ENCODE data around the gene PHETA2. TPM values are rescaled to one million over a fixed set of nuclear protein-coding genes. Genes with fewer than 3 reads are reported as not detected.
A peak's percentile ranks its signal among the peaks of the same experiment; 100 is the strongest.

The PHETA2 gene
- total and polyA plus RNA-seq, 2 of the 13 experiments (the other 11 are each of a cell fraction or from before 2014, with no cell fraction given) = 0.07 TPM; not detected in 1

GRCh38 chr22:42079319-42080251 is 5.5 kb downstream of the PHETA2 start, which contains the start of gene SMDT1 (continued):
- TF ChIP-seq MAFK (conservative IDR thresholded peaks at IDR 0.05 in 1 of 2, IDR thresholded peaks at IDR 0.05 in 1 of 2; ENCODE audit: low read length in 2 of 2) (no peak), CEBPG (CRISPR knock-in tag; IDR thresholded peaks at IDR 0.05) (no peak), CHCHD3 (CRISPR knock-in tag; IDR thresholded peaks at IDR 0.05) (no peak), KDM4B (CRISPR knock-in tag; IDR thresholded peaks at IDR 0.05) (peak; percentile 75; the same call in 1 of the 2 replicates), ZFAT (CRISPR knock-in tag; conservative IDR thresholded peaks at IDR 0.05) (peak; percentile 64; the same call in 1 of the 2 replicates), ZNF276 (CRISPR knock-in tag; IDR thresholded peaks at IDR 0.05; ENCODE audit: low read depth) (0 out of 2 replicates have a peak, but pooled peaks have one; percentile 4), NFKBIZ (CRISPR knock-in tag; IDR thresholded peaks at IDR 0.05) (0 out of 2 replicates have a peak, but pooled peaks have one; percentile 44), RBM22 (optimal IDR thresholded peaks at IDR 0.05; ENCODE audit: low read length) (peak; percentile 42), CREM (IDR thresholded peaks at IDR 0.05) (peak; percentile 53), CREM (CRISPR knock-in tag; IDR thresholded peaks at IDR 0.05) (no peak), ZNF644 (CRISPR knock-in tag; IDR thresholded peaks at IDR 0.05; ENCODE audit: low read depth) (no peak), ETV6 (CRISPR knock-in tag; conservative IDR thresholded peaks at IDR 0.05) (peak; percentile 28; the same call in 1 of the 2 replicates), PPARG (CRISPR knock-in tag; conservative IDR thresholded peaks at IDR 0.05) (no peak), SUZ12 (IDR thresholded peaks at IDR 0.05; ENCODE audit: low read depth, low read length) (no peak), ZNF720 (CRISPR knock-in tag; IDR thresholded peaks at IDR 0.05) (no peak), ATRX (CRISPR knock-in tag; IDR thresholded peaks at IDR 0.05; ENCODE audit: borderline replicate concordance) (no peak), ELF1 (CRISPR knock-in tag; IDR thresholded peaks at IDR 0.05) (no peak; the same call in 1 of the 2 replicates), MEIS2 (CRISPR knock-in tag; IDR thresholded peaks at IDR 0.05) (peak; percentile 35; the same call in 1 of the 2 replicates), NR2C2 (CRISPR knock-in tag; IDR thresholded peaks at IDR 0.05; ENCODE audit: borderline replicate concordance) (peak; percentile 55), MXI1 (IDR thresholded peaks at IDR 0.05; ENCODE audit: borderline replicate concordance, low read depth, low read length) (peak; percentile 88; the same call in 1 of the 3 replicates), MED13 (CRISPR knock-in tag; IDR thresholded peaks at IDR 0.05) (peak; percentile 39; the same call in 1 of the 2 replicates), FOXO4 (CRISPR knock-in tag; conservative IDR thresholded peaks at IDR 0.05) (no peak)
- TF ChIP-seq, protein P1, sequence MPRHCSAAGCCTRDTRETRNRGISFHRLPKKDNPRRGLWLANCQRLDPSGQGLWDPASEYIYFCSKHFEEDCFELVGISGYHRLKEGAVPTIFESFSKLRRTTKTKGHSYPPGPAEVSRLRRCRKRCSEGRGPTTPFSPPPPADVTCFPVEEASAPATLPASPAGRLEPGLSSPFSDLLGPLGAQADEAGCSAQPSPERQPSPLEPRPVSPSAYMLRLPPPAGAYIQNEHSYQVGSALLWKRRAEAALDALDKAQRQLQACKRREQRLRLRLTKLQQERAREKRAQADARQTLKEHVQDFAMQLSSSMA (CRISPR knock-in tag; IDR thresholded peaks at IDR 0.05) = 0 out of 2 replicates have a peak, but pooled peaks have one; percentile 57
- TF ChIP-seq, protein P2, sequence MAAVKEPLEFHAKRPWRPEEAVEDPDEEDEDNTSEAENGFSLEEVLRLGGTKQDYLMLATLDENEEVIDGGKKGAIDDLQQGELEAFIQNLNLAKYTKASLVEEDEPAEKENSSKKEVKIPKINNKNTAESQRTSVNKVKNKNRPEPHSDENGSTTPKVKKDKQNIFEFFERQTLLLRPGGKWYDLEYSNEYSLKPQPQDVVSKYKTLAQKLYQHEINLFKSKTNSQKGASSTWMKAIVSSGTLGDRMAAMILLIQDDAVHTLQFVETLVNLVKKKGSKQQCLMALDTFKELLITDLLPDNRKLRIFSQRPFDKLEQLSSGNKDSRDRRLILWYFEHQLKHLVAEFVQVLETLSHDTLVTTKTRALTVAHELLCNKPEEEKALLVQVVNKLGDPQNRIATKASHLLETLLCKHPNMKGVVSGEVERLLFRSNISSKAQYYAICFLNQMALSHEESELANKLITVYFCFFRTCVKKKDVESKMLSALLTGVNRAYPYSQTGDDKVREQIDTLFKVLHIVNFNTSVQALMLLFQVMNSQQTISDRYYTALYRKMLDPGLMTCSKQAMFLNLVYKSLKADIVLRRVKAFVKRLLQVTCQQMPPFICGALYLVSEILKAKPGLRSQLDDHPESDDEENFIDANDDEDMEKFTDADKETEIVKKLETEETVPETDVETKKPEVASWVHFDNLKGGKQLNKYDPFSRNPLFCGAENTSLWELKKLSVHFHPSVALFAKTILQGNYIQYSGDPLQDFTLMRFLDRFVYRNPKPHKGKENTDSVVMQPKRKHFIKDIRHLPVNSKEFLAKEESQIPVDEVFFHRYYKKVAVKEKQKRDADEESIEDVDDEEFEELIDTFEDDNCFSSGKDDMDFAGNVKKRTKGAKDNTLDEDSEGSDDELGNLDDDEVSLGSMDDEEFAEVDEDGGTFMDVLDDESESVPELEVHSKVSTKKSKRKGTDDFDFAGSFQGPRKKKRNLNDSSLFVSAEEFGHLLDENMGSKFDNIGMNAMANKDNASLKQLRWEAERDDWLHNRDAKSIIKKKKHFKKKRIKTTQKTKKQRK (IDR thresholded peaks at IDR 0.05; ENCODE audit: low read length) = no peak
